GM18867 (cell line): ENCODE measurements around the gene HECW1.

ENCODE experiments used
- ATAC-seq: cut with Tn5 transposase; IDR thresholded peaks from one replicate; pipeline ENCODE4 v1.9.1; 2021; ENCODE audit warnings: mild to moderate bottlenecking, moderate library complexity; ENCODE audit not compliant: unreplicated experiment

HECW1 gene

DNA sequence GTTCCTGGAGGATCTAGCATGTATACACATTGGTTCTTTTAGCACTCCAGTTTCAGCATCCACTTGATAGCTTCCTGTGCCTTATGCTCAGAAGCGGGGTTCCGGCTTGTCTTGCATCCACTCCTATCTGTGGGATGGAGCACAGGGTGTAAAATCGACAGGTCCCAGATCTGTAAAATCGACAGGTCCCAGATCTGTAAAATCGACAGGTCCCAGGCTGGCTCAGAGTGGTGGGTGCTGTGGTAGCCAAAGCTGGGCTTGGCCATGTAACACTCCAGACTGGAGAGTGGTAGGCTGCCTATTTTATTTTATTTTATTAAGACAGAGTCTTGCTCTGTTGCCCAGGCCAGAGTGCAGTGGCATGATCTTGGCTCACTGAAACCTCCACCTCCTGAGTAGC, 30.3 kb downstream of the HECW1 start:
- no peak for ATAC-seq

DNA sequence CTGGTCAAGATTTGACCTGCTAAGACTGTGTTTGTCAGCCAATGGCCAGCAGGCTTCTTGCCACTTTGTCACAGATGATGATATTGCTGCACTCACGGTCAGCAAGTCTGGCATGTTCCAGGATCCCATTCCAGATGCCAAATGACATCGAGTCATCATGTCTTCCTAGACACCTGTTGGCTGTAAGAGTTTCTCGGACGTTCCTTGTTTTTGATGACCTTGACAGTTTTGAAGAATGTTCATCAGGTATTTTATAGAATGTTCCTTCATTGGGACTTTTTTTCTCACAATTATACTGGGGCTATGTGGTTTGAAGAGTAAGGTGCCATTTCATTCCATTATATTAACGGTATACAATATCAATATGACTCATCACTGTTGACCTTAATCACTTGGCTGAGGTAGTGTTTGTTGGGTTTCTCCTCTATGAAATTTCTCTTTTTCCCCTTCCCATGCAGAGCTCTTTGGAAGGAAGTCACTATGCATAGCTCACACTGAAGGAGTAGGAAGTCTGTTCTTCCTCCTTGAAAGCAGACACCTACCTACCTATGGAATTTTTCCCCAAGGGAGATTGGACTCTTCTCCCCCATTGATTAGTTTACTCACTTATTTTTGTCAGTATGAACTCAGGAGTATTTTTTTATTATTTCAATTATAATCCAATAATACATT, 31.6 kb downstream of the HECW1 start:
- ATAC-seq, result no peak

DNA sequence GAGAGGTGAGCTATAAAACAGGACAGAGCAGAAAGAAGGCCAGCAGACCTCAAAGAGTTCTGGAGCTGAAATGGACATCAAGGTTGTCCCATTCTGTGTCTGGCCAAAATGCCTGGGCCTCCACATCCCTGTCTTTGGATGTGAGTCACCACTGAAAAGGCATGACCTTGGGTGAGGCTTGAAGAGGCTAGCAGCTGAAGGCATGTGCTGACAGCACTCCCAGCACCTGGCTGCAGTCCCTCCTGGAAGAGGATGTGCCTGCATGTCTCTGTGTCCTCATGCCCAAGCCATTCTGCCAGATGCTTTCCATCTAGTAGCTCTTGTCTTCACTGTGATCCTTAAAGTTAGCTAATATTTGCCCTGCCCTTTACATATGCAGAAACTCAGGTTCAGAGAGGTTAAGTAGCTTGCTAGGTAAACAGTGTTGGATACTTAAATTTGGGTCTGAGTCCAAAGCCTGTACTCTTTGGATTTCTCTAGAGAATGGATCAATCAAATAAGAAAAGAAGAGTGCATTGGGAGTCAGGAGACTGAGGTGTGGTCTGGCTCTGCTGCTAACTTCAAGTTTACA, 35.8 kb downstream of the HECW1 start:
- ATAC-seq, result no peak

GRCh38 chr7:43151076-43151475, 38.6 kb downstream of the HECW1 start:
- ATAC-seq, result no peak

- no peak for ATAC-seq
Measured at GRCh38 chr7:43152696-43153095, 40.2 kb downstream of the HECW1 start.

DNA sequence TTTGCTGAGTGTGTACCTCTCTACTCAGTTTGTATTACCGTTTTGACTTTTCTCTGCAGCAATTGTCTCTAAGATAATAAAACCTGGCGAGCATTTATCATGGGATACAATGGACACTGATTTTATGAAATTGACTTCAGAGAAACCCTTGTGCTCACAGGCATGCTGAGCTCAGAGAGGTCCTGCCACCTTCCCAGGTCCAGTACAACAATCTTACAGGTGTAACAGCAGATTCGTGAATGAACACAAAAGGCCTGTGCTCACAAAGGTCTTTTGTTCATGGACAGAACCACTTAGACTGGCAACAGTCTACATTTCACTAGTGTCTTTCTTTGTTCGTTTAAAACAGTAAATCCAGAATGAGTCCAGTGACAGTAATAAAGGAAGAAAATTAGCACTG, 43.2 kb downstream of the HECW1 start:
- ATAC-seq, result no peak

GRCh38 chr7:43163885-43164284, 51.4 kb downstream of the HECW1 start:
- no peak for ATAC-seq

DNA sequence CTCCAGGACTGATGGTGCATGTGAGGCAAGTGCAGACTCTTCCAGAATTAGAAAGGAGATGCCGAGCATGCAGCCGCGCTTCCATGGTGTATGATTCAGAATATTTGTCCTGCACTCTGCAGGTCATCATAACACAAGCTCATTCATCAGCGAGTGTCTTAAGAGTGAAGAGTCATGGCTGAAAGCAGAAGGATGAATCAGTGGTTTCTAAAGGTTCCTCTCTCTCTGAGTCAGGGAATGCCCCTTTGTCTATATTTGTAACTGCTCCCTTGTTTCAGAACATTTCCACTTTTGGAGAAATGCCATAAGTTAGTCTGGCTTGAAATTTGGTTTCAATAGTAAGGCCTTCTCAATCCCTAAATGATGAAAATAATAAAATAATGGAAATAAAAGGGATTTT, 52.3 kb downstream of the HECW1 start:
- peak; percentile 87 for ATAC-seq

- ATAC-seq, result no peak
Measured at GRCh38 chr7:43166686-43167085, 54.2 kb downstream of the HECW1 start.

DNA sequence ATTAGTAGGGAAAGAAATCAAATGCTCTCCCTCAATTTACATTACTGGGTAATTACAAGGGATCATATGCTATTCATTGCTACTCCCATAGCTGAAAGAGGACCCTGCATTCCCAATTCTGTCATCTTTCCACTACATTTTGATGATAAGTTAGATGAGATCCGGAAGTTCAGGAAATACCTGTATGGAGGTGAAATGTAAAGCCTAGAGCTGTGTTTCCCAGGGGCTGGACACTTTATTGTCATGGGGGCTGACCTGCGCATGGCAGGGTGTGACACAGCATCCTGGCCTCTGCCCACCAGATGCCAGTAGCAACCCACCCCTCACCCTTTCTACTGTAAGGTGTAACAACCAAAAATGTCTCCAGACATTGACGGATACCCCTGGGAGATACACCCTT, 56.6 kb downstream of the HECW1 start:
- ATAC-seq, result no peak

- no peak for ATAC-seq
Measured at GRCh38 chr7:43170571-43170970, 58.1 kb downstream of the HECW1 start.

DNA sequence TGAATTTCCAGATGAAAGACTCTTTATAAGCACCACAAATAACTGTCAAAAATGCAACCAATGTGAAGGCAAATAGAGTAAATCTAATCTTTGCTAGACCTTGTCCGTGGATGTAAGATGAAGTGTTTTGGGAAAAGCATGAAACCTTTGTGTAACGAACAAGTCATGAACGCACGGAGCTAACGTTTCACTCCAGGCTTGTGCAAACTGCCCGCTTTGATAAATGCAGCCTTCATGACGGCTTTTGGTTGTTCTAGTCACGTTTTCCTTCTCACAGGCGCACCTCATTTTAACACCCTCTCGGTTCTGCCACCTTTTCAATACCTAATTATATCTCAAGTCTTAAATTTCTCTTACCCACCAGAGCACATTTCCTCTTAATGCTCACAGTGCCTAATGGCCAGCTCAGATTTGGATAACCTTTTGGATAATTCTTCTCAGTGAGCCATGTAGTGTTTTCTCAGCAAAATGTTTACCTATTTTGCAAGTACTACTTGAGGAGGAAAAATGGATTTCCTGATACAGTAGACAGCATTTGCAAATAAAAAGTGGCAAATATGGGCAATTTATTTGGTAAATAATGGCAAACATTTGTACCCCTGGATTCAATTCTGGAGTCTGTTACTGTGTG, 63.2 kb downstream of the HECW1 start:
- ATAC-seq, result no peak

- ATAC-seq, result no peak
Measured at GRCh38 chr7:43179393-43179792, 66.9 kb downstream of the HECW1 start.

DNA sequence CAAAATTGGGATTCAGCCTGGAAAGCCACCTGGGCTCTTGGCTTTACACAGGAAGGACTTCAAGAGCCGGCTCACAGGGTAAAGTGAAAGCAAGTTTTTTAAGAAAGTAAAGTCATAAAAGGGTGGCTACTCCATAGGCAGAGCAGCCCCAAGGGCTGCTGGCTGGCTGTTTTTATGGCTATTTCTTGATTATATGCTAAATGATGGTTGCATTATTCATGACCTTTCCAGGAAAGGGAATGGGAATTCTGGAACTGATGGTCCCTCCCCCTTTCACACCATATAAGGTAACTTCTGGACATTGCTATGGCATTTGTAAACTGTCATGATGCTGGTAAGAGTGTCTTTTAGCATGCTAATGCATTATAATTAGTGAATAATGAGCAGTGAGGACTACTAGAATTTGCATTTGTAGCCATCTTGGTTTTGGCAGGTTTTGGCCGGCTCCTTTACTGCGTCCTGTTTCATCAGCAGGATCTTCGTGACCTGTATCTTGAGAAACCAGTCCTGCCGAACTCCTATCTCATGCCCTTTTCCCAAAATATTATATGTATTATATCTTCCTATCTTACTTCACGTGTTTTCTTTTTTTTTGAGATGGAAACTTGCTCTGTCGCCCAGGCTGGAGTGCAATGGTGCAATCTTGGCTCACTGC, 80.5 kb downstream of the HECW1 start:
- ATAC-seq, result no peak

GRCh38 chr7:43193893-43194292, 81.4 kb downstream of the HECW1 start:
- ATAC-seq, result no peak

DNA sequence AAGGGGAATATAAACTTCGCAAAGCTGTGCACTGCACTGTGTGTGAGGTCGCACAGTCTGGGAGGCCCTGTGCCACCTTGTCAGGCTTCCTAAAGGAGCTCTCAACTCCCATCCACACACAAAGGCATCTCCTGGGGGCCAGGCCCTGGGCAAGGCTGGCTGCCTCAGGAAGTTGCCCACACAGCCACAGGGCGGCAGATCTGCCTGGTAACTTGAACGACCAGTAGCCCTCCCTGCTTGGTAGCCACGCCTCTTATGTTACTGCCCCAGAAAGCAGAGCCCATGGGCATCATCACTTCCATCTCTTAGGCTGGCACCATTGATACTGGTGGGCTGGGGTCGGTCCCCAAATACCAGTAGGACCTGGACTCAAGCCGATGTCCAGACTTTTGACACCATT, 82.8 kb downstream of the HECW1 start:
- no peak for ATAC-seq

GRCh38 chr7:43195768-43196167, 83.3 kb downstream of the HECW1 start:
- ATAC-seq, result no peak

- no peak for ATAC-seq
Measured at GRCh38 chr7:43196379-43196778, 83.9 kb downstream of the HECW1 start.

- ATAC-seq, result no peak
Measured at GRCh38 chr7:43198016-43198415, 85.6 kb downstream of the HECW1 start.

GRCh38 chr7:43198599-43199090, 86.2 kb downstream of the HECW1 start:
- ATAC-seq, result no peak

- no peak for ATAC-seq
Measured at GRCh38 chr7:43199371-43200160, 87.1 kb downstream of the HECW1 start.
